Stimulated activated naive CD4-positive, alpha-beta T cell treated with Interleukin-2 at 50 U/mL for 16 hours (primary cell): ENCODE results near the gene GRID2.
"Not testable (repeated sequence)": the region's sequence is repeated elsewhere in the genome, so short reads cannot be mapped to it uniquely, and the experiment has no call there.

Experiments
- DNase-seq: peaks from one replicate; lab custom pipeline; 2025; lab: John Stamatoyannopoulos, UW

The GRID2 gene

DNA sequence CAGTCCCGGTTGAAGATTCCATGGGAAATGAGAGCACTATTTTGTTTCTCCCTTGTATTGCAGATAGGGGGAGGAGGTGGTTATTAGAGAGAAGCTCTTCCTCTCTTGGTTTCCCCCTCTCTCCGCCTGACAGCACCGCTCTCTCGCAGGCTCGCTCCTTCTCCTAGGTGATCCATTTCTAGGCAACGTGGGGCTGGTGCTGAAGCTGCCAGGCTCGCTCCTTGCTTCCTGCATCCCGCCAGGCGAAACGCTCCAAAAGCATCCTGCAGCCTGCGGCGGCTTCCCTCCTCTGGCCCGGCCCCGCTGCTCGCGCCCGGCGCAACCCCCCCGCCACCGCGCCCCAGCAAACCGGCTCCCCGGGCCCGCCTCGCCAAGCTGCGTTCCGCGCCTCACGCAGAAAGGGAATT is at the start of gene GRID2:
GRID2 (plus strand) TSS at position 346 of the 407 bp plus-strand sequence.
- DNase-seq = no peak

- no peak for DNase-seq
Observed at GRCh38 chr4:92253986-92254671, 49.6 kb upstream of the GRID2 start.

GRCh38 chr4:92254767-92255442 is 48.9 kb upstream of the GRID2 start:
- DNase-seq = no peak

GRCh38 chr4:92255920-92256244 is 47.9 kb upstream of the GRID2 start:
- no peak for DNase-seq

- no peak for DNase-seq
Observed at GRCh38 chr4:92257931-92258857, 45.6 kb upstream of the GRID2 start.

GRCh38 chr4:92261256-92261655 is 42.5 kb upstream of the GRID2 start:
- DNase-seq = no peak

GRCh38 chr4:92262371-92262770 is 41.4 kb upstream of the GRID2 start:
- DNase-seq = no peak

GRCh38 chr4:92263010-92263409 is 40.8 kb upstream of the GRID2 start:
- no peak for DNase-seq

GRCh38 chr4:92263575-92263974 is 40.2 kb upstream of the GRID2 start:
- no peak for DNase-seq

DNA sequence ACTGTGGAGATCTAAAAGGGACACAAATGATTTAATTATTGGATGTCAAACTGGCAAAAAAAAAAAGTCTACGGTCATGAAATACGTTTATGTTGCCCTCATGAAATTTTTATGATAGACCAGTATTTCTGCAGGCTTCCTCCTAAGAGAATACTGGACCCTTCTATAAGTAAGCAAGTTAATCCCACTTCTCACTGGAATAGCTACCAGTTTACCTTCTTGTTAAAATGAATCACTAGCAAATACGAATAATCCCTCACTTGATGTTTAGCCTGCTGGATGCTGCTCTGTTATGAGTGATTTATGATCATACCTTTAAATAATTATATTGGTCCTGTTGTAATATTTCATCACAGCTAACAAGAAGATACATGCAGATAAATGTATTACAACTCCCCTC is 39.6 kb upstream of the GRID2 start:
- no peak for DNase-seq

- no peak for DNase-seq
Observed at GRCh38 chr4:92265021-92265420, 38.7 kb upstream of the GRID2 start.

- no peak for DNase-seq
Observed at GRCh38 chr4:92265798-92266197, 38.0 kb upstream of the GRID2 start.

DNA sequence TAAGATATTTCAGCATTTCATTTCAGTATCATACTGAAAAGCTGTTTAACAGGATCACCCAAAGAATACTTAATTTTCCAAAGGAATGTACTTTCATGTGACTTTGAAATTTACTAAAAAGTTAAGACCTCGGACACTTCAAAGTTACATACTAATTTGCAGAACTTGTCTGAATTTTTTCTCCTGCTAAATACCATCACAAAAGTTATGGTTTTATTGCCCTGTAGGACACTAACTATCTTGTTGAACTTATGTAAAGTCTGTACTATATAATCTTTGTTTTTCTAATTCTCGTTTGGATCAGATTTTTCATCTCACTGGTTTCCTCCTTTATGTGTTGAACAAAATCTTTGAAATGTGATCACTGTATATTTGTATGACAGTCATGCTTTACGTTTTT is 37.2 kb upstream of the GRID2 start:
- DNase-seq = no peak

- DNase-seq = no peak
Observed at GRCh38 chr4:92268642-92269041, 35.1 kb upstream of the GRID2 start.

GRCh38 chr4:92270908-92271307 is 32.9 kb upstream of the GRID2 start:
- DNase-seq = no peak

DNA sequence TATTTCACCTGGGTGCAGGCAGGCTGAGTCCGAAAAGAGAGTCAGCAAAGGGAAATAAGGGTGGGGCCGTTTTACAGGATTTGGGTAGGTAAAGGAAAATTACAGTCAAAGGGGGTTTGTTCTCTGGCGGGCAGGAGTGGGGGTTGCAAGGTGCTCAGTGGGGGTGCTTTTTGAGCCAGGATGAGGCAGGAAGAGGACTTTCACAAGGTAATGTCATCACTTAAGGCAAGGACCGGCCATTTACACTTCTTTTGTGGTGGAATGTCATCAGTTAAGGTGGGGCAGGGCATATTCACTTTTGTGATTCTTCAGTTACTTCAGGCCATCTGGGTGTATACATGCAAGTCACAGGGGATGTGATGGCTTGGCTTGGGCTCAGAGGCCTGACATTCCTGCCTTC is 32.2 kb upstream of the GRID2 start:
- not testable (repeated sequence) for DNase-seq

- not testable (repeated sequence) for DNase-seq
Observed at GRCh38 chr4:92277057-92277881, 26.5 kb upstream of the GRID2 start.

DNA sequence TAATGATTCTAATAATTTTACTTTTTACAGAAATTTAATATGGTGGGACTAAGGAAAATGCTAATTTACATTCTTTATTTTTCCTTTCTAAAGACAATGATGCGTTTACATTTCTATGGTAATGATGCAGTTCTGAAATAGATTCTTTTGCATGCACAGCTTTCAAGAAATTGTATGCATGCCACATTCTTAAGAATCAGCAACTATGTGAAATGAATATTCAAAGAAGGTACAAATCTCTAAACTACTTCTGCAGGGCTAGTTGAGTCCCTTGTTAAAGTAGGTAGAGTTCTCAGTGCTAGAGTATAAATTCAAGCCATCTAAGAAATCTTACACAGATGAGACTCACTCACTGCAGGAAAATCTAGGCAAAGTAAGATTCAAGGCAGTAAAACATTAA is 24.5 kb upstream of the GRID2 start:
- no peak for DNase-seq

DNA sequence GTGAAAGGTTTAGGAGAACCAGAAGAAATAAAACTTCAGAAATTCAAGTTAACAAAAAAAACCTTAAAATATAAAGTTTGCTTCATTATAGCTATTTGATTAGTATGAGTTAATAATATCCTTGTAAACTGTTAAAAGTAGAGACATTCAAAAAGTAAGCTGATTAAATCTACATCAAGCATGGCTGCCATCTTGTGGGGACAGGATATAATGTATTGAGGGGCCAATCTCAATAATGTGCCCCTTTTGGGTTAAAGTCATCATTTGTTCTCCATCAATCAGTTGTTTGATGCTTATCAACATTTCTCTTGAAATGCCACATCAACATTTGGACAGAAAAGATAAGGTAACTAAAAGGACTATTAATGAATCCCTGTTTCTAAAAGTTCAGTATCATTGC is 4.6 kb upstream of the GRID2 start:
- DNase-seq = no peak

GRCh38 chr4:92304121-92304520 is 355 bp downstream of the GRID2 start:
- no peak for DNase-seq

GRCh38 chr4:92304606-92305005 is 840 bp downstream of the GRID2 start:
- no peak for DNase-seq
